Measurements from ENCODE around the gene SNX18.
"Not testable (repeated sequence)": the region's sequence is repeated elsewhere in the genome, so short reads cannot be mapped to it uniquely, and the experiment has no call there.

Gene SNX18

GRCh38 chr5:54484219-54484894 is 33.2 kb upstream of the SNX18 start:
- no peak overlapping the region for H2AK5ac ChIP-seq (ENCODE audit: low read depth, low read length)

DNA sequence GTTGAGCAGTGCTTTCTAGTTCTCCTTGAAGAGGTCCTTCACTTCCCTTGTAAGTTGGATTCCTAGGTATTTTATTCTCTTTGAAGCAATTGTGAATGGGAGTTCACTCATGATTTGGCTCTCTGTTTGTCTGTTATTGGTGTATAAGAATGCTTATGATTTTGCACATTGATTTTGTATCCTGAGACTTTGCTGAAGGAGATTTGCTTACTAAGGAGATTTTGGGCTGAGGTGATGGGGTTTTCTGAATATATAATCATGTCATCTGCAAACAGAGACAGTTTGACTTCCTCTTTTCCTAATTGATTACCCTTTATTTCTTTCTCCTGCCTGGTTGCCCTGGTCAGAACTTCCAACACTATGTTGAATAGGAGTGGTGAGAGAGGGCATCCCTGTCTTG is 31.9 kb upstream of the SNX18 start:
- not testable (repeated sequence) for H3K4ac ChIP-seq (ENCODE audit: low read length); H3K14ac ChIP-seq (ENCODE audit: low read length); H4K91ac ChIP-seq (ENCODE audit: low read depth, low read length, poor library complexity); H2BK12ac ChIP-seq (ENCODE audit: low read length); H3K23ac ChIP-seq (ENCODE audit: low read depth, low read length, poor library complexity); H2AK5ac ChIP-seq (ENCODE audit: low read depth, low read length); H3K18ac ChIP-seq (ENCODE audit: low read length); H3K4me3 ChIP-seq (ENCODE audit: low read length in 2 of 2); H2BK120ac ChIP-seq (ENCODE audit: low read depth, low read length); H3K9ac ChIP-seq (ENCODE audit: low read depth, low read length, poor library complexity); H2BK5ac ChIP-seq (ENCODE audit: low read length); H3K9me3 ChIP-seq (replicated peaks in 1 of 2; ENCODE audit: control insufficient read depth in 2 of 2, insufficient read depth in 1 of 2, low read depth in 1 of 2, low read length in 2 of 2); H2AFZ ChIP-seq (ENCODE audit: low read length); H3K4me1 ChIP-seq (ENCODE audit: control insufficient read depth in 2 of 2, insufficient read depth in 1 of 2, low read depth in 1 of 2, low read length in 2 of 2); H3K27ac ChIP-seq (replicated peaks; ENCODE audit: low read length); H3K27me3 ChIP-seq (ENCODE audit: control insufficient read depth in 3 of 3, insufficient read depth in 3 of 3, low read depth in 1 of 3, low read length in 3 of 3); H3K4me2 ChIP-seq (ENCODE audit: insufficient read depth, low read length, poor library complexity, severe bottlenecking); H3K79me1 ChIP-seq (ENCODE audit: low read depth, low read length); H2BK15ac ChIP-seq (ENCODE audit: low read length); H3K36me3 ChIP-seq (replicated peaks in 1 of 2; ENCODE audit: control insufficient read depth in 2 of 2, insufficient read depth in 2 of 2, low read length in 2 of 2); H4K8ac ChIP-seq (ENCODE audit: low read depth, low read length); DNase-seq (ENCODE audit: low spot score)

More at GRCh38 chr5:54484219-54484894, 33.2 kb upstream of the SNX18 start:
- Histone ChIP-seq H2BK5ac (ENCODE audit: low read length) (no peak overlapping the region), H3K27ac (replicated peaks; ENCODE audit: low read length) (no peak overlapping the region), H2AFZ (ENCODE audit: low read length) (no peak overlapping the region), H3K4me1 (ENCODE audit: control insufficient read depth in 2 of 2, insufficient read depth in 1 of 2, low read depth in 1 of 2, low read length in 2 of 2) (peaks cover 0 to 2% of the 10 kb centered on the region in 2 donors), H3K4ac (ENCODE audit: low read length) (no peak overlapping the region), H3K14ac (ENCODE audit: low read length) (no peak overlapping the region), H3K36me3 (replicated peaks in 1 of 2; ENCODE audit: control insufficient read depth in 2 of 2, insufficient read depth in 2 of 2, low read length in 2 of 2) (no peaks in the 10 kb centered on the region), H2BK120ac (ENCODE audit: low read depth, low read length) (no peak overlapping the region), H3K9me3 (replicated peaks in 1 of 2; ENCODE audit: control insufficient read depth in 2 of 2, insufficient read depth in 1 of 2, low read depth in 1 of 2, low read length in 2 of 2) (peaks cover 0 to 1% of the 10 kb centered on the region in 2 donors), H4K8ac (ENCODE audit: low read depth, low read length) (no peak overlapping the region), H4K91ac (ENCODE audit: low read depth, low read length, poor library complexity) (no peak overlapping the region), H2BK12ac (ENCODE audit: low read length) (no peak overlapping the region), H3K27me3 (ENCODE audit: control insufficient read depth in 3 of 3, insufficient read depth in 3 of 3, low read depth in 1 of 3, low read length in 3 of 3) (no peaks in the 10 kb centered on the region), H3K9ac (ENCODE audit: low read depth, low read length, poor library complexity) (no peak overlapping the region), H3K4me2 (ENCODE audit: insufficient read depth, low read length, poor library complexity, severe bottlenecking) (no peak overlapping the region), H3K4me3 (ENCODE audit: low read length in 2 of 2) (no peak overlapping the region), H3K79me1 (ENCODE audit: low read depth, low read length) (no peaks in the 10 kb centered on the region), H3K18ac (ENCODE audit: low read length) (no peak overlapping the region), H3K23ac (ENCODE audit: low read depth, low read length, poor library complexity) (no peak overlapping the region), H2BK15ac (ENCODE audit: low read length) (no peak overlapping the region)
- no CpG with 5 or more reads among the region's 5 CpGs for WGBS, 2 donors (ENCODE audit: extremely low coverage in 2 of 2, insufficient read length in 2 of 2, insufficient replicate concordance in 1 of 2)
- DNase-seq (ENCODE audit: low spot score): no peak

GRCh38 chr5:54489648-54489979 is 27.9 kb upstream of the SNX18 start:
- no CpG with 5 or more reads among the region's 2 CpGs for WGBS, 2 donors (ENCODE audit: extremely low coverage in 2 of 2, insufficient read length in 2 of 2, insufficient replicate concordance in 1 of 2)
- H3K36me3 ChIP-seq (replicated peaks in 1 of 2; ENCODE audit: control insufficient read depth in 2 of 2, insufficient read depth in 2 of 2, low read length in 2 of 2); H3K27ac ChIP-seq (replicated peaks; ENCODE audit: low read length); DNase-seq (ENCODE audit: low spot score); H3K14ac ChIP-seq (ENCODE audit: low read length); H2AK5ac ChIP-seq (ENCODE audit: low read depth, low read length); H3K4ac ChIP-seq (ENCODE audit: low read length); H2BK120ac ChIP-seq (ENCODE audit: low read depth, low read length); H2BK12ac ChIP-seq (ENCODE audit: low read length); H4K8ac ChIP-seq (ENCODE audit: low read depth, low read length); H3K18ac ChIP-seq (ENCODE audit: low read length); H3K4me2 ChIP-seq (ENCODE audit: insufficient read depth, low read length, poor library complexity, severe bottlenecking); H2AFZ ChIP-seq (ENCODE audit: low read length); H3K4me3 ChIP-seq (ENCODE audit: low read length in 2 of 2); H3K23ac ChIP-seq (ENCODE audit: low read depth, low read length, poor library complexity); H2BK5ac ChIP-seq (ENCODE audit: low read length); H3K9ac ChIP-seq (ENCODE audit: low read depth, low read length, poor library complexity); H3K9me3 ChIP-seq (replicated peaks in 1 of 2; ENCODE audit: control insufficient read depth in 2 of 2, insufficient read depth in 1 of 2, low read depth in 1 of 2, low read length in 2 of 2); H3K79me1 ChIP-seq (ENCODE audit: low read depth, low read length); H2BK15ac ChIP-seq (ENCODE audit: low read length); H4K91ac ChIP-seq (ENCODE audit: low read depth, low read length, poor library complexity); H3K4me1 ChIP-seq (ENCODE audit: control insufficient read depth in 2 of 2, insufficient read depth in 1 of 2, low read depth in 1 of 2, low read length in 2 of 2); H3K27me3 ChIP-seq (ENCODE audit: control insufficient read depth in 3 of 3, insufficient read depth in 3 of 3, low read depth in 1 of 3, low read length in 3 of 3): not testable (repeated sequence)

DNA sequence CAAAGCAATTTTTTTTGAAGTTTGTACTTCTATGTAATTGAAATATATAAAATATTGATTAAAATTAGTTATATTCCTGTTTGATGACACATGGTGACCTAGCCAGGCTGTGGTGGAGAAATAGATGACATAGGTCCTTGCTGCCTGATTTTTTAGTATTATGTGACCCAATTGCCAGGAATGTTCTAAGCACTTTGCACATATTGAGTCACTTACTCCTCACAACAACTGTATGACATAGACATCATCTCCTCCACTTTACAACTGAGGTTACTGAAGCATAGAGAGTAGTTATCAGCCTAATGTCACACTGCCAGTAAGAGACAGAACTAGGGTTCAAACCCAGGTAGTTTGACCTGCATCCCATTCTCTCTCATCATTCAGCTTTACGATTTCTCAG is 26.2 kb upstream of the SNX18 start:
- DNase-seq (ENCODE audit: low spot score): no peak
- no peak overlapping the region for H2BK12ac ChIP-seq (ENCODE audit: low read length)
- H3K18ac ChIP-seq (ENCODE audit: low read length): no peak overlapping the region
- no peak overlapping the region for H2AK5ac ChIP-seq (ENCODE audit: low read depth, low read length)
- no peaks in the 10 kb centered on the region for H3K79me1 ChIP-seq (ENCODE audit: low read depth, low read length)
- H3K4me1 ChIP-seq (ENCODE audit: control insufficient read depth in 2 of 2, insufficient read depth in 1 of 2, low read depth in 1 of 2, low read length in 2 of 2): no peaks in the 10 kb centered on the region
- peaks cover 0 to 1% of the 10 kb centered on the region in 2 donors for H3K9me3 ChIP-seq (replicated peaks in 1 of 2; ENCODE audit: control insufficient read depth in 2 of 2, insufficient read depth in 1 of 2, low read depth in 1 of 2, low read length in 2 of 2)
- H3K4ac ChIP-seq (ENCODE audit: low read length): no peak overlapping the region
- no peaks in the 10 kb centered on the region for H3K36me3 ChIP-seq (replicated peaks in 1 of 2; ENCODE audit: control insufficient read depth in 2 of 2, insufficient read depth in 2 of 2, low read length in 2 of 2)
- H3K27ac ChIP-seq (replicated peaks; ENCODE audit: low read length): no peak overlapping the region
- no peaks in the 10 kb centered on the region for H3K27me3 ChIP-seq (ENCODE audit: control insufficient read depth in 3 of 3, insufficient read depth in 3 of 3, low read depth in 1 of 3, low read length in 3 of 3)
- H2BK5ac ChIP-seq (ENCODE audit: low read length): no peak overlapping the region
- no peak overlapping the region for H2BK15ac ChIP-seq (ENCODE audit: low read length)
- no peak overlapping the region for H4K91ac ChIP-seq (ENCODE audit: low read depth, low read length, poor library complexity)
- H3K14ac ChIP-seq (ENCODE audit: low read length): no peak overlapping the region
- H3K23ac ChIP-seq (ENCODE audit: low read depth, low read length, poor library complexity): no peak overlapping the region
- no peak overlapping the region for H2AFZ ChIP-seq (ENCODE audit: low read length)
- H3K4me3 ChIP-seq (ENCODE audit: low read length in 2 of 2): no peak overlapping the region
- no CpG with 5 or more reads among the region's 1 CpG for WGBS, 2 donors (ENCODE audit: extremely low coverage in 2 of 2, insufficient read length in 2 of 2, insufficient replicate concordance in 1 of 2)
- no peak overlapping the region for H3K4me2 ChIP-seq (ENCODE audit: insufficient read depth, low read length, poor library complexity, severe bottlenecking)
- no peak overlapping the region for H2BK120ac ChIP-seq (ENCODE audit: low read depth, low read length)
- no peak overlapping the region for H4K8ac ChIP-seq (ENCODE audit: low read depth, low read length)
- no peak overlapping the region for H3K9ac ChIP-seq (ENCODE audit: low read depth, low read length, poor library complexity)
